Renal cortical epithelial cell (primary cell): Measurements from ENCODE around the gene IFIT3. TPM values are rescaled to one million over a fixed set of nuclear protein-coding genes. Genes with fewer than 3 reads are reported as not detected.
"Not testable (repeated sequence)": the region's sequence is repeated elsewhere in the genome, so short reads cannot be mapped to it uniquely, and the experiment has no call there.

Experiments used
- DNase-seq: peaks from one replicate; pipeline ENCODE4 v3.0.0-alpha.2; 2011; ENCODE audit warnings: low read depth
- total RNA-seq: library from RNA; depleted of rRNA; stranded (reverse); fragments of >200 nt; gene quantifications from 2 replicates; pipeline ENCODE4 v1.2.3, GENCODE V29; 2014

IFIT3 gene
- total RNA-seq, 1 donor from 2014 or later = 12.8 TPM

- DNase-seq = no peak
These were observed 24.6 kb upstream of the IFIT3 start for GRCh38 chr10:89303161-89303560.

DNA sequence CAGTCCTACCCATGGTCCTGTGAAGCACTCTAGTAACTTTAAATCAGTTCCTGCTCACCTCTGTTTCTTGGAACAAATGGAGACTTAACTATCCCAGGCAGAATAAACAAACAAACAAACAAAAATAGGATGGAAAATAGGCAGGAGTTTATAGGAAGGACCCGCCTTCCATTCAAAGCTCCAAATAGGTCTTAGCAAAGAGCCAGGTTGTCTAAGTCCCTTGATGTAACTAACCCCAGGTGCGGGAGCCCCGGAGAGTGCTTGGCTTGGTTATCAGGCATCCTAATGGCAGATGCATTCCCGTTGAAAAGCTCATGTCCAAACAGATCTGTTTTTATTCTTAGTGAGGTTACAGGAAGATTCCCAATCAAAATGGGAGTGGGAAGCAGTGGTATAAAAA, 23.8 kb upstream of the IFIT3 start:
- DNase-seq = no peak

DNA sequence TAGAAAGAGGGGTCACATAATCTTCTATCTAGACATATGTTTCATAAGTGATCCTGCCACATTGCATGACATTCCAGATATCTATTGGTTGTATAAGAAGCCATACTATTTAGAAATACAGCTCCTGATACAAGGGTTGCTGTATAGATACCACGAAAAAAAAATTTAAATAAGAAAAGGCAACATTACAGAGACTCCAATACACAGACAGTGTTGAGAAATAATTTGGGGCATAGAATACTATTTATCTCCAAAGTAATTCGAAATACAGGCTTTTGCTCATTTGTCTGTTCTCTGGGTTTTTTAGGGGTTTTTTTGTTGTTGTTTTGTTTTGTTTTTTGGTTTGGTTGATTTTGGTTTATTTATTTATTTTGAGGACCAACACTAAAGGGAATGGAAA, 23.4 kb upstream of the IFIT3 start:
- DNase-seq = no peak

- no peak for DNase-seq
These were observed 22.9 kb upstream of the IFIT3 start for GRCh38 chr10:89304925-89305324.

DNA sequence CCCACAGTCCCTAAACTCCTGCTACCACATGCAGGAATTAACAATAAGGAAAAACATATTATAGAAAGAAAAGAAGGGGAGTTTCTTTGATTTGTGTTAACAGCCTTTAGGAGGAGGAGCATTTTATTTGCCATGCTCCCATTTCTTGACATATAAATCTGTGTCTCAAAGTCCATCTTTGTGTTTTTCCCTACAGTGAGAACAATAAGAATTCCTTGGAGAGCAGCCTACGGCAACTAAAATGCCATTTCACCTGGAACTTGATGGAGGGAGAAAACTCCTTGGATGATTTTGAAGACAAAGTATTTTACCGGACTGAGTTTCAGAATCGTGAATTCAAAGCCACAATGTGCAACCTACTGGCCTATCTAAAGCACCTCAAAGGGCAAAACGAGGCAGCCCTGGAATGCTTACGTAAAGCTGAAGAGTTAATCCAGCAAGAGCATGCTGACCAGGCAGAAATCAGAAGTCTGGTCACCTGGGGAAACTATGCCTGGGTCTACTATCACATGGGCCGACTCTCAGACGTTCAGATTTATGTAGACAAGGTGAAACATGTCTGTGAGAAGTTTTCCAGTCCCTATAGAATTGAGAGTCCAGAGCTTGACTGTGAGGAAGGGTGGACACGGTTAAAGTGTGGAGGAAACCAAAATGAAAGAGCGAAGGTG, 21.9 kb upstream of the IFIT3 start:
- no peak for DNase-seq

DNA sequence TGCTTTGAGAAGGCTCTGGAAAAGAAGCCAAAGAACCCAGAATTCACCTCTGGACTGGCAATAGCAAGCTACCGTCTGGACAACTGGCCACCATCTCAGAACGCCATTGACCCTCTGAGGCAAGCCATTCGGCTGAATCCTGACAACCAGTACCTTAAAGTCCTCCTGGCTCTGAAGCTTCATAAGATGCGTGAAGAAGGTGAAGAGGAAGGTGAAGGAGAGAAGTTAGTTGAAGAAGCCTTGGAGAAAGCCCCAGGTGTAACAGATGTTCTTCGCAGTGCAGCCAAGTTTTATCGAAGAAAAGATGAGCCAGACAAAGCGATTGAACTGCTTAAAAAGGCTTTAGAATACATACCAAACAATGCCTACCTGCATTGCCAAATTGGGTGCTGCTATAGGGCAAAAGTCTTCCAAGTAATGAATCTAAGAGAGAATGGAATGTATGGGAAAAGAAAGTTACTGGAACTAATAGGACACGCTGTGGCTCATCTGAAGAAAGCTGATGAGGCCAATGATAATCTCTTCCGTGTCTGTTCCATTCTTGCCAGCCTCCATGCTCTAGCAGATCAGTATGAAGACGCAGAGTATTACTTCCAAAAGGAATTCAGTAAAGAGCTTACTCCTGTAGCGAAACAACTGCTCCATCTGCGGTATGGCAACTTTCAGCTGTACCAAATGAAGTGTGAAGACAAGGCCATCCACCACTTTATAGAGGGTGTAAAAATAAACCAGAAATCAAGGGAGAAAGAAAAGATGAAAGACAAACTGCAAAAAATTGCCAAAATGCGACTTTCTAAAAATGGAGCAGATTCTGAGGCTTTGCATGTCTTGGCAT, 21.1 kb upstream of the IFIT3 start:
- DNase-seq = no peak

GRCh38 chr10:89307269-89307577, 20.6 kb upstream of the IFIT3 start:
- DNase-seq = no peak

DNA sequence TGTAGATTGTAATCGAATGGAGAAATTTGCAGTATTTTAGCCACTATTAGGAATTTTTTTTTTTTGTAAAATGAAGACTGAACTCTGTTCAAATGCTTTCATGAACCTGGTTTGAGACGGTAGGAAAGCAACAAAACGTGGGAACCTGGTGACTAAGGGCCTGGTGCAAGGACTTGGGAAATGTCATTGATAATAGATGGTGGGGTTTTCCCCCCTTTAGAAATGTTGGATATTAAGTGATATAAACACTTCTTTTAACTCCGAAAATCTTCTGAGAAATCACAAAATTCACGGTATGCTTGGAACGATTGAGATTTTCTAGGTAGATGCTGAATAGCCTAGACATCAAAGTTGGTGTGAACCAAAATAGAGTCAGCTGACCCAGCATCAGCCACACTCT, 19.5 kb upstream of the IFIT3 start:
- no peak for DNase-seq

- no peak for DNase-seq
These were observed 19.1 kb upstream of the IFIT3 start for GRCh38 chr10:89308736-89309135.

DNA sequence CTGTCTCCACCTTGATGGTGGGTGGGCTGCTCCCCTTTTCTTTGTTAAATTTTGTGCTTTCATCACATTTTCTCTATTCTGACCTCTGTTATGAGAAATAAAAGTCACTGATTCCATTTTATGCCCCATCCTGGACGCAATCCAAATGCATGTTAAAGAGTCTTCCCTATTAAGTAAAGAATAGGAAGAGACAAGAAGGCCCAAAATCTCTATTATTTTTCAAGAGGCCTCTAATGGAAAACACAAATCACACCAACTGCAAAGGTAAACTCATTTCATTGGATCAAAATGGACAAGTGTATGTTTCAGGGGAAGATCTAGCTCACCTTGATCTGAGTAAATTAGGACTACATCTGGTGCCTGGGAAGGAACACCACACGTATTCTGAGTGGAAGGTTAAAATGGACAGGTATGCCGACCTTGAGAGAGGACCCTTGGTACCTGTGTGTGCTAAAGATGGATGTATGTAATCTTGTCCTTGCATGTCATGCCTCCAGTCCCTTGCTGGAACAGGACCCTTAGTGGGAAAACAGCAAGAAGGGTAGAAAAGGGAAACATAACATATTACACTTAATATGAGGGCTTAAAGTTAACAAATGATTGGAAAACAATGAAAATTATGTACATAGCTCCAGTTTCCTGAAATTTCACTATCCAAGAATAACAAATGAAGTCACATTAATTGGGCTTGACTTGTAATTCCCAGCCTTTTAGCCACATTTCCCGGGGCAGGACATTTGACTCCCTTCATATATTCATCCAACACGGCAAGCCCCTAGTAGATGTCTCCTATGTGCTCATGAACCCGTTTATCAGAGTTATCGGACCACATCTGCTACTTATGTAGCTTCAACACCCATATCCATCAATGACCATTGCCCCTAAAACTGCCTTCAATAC, 18.4 kb upstream of the IFIT3 start:
- DNase-seq = no peak

DNA sequence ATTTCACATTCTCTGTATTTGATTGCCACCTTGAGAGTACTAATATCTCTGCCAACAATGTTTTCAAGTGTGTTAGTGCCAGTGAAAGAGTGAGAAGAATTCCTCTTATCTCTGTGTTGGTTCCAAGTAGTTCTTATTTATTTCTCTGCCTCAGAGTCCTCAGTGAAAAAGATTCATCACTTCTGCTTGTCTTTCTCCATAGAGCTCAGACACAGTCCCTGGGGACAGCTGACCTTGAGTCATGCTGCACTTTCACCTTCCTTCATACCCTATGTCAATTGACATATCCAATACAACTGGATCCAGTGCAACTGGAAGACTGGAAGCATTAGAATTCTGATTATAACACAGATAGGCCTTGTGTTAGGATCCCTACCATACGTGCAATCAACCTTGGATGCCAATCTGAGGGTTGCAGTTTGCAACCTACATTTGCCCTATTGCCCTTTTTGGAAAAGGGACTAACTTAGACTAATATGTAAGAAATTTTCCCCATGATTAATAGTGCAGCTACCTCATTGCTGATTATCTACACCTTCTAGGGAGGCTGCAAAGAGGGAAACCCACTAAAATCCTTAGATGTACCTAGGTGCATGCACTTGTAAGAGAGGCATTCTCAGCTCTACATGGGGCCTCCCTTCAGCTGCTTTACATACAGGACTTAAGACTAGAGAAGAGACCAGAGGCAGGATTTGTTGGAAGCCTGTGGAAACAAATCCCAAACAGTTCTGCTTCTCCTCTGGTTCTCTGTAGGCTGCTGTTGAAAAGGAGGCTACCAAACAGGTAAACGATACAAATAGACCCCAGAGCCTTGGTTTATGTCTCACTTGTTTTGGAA, 17.5 kb upstream of the IFIT3 start:
- DNase-seq = no peak

DNA sequence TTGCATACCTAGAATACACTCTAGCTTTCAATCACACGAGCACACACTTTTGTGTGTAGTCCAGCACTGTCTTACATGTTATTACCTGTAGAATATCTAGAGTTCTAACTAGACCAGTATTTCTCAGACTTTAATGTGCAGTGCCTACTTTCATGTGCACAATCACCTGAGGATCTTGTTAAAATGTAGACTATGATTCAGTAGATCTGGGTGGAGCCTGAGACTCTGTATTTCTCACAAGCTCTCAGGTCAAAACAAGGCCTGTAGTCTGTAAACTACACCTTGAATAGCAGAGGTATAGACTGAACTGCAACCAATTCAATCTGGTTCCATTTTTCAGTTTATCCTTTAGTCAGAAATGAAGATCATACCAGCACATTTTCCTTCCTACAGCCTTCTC, 14.8 kb upstream of the IFIT3 start:
- no peak for DNase-seq

DNA sequence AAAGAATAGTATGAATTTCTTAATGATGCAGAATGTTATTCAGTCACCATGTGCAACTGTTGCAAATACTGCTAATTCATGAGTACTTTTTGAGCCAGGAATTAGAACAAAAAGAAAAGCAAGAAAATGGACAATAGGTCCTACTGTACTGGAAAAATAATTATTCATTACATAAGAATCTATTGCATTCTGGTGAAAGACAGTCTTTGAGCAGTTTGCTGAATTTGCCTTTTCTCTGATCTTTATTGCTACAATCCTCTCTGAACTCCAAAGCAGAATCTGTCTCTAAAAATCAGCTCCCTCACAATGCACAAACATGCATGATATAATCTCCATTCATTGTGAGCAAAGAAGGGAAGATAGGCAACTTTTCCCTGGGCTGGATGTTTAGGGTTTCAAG, 13.1 kb upstream of the IFIT3 start:
- DNase-seq = no peak

GRCh38 chr10:89318047-89318446, 9.8 kb upstream of the IFIT3 start:
- DNase-seq = not testable (repeated sequence)

DNA sequence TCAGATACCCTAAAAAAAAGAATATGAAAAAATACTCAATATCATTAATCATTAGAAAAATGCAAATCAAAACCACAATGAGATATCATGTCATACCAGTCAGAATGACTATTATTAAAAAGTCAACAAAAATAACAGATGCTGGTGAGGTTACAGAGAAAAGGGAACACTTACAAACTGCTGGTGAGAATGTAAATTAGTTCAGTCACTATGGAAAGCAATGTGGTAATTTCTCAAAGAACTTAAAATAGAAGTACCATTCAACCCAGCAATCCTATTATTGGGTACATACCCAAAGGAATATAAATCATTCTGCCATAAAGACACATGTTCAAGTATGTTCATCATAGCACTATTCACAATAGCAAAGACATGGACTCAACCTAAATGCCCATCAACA, 2.7 kb upstream of the IFIT3 start:
- not testable (repeated sequence) for DNase-seq

DNA sequence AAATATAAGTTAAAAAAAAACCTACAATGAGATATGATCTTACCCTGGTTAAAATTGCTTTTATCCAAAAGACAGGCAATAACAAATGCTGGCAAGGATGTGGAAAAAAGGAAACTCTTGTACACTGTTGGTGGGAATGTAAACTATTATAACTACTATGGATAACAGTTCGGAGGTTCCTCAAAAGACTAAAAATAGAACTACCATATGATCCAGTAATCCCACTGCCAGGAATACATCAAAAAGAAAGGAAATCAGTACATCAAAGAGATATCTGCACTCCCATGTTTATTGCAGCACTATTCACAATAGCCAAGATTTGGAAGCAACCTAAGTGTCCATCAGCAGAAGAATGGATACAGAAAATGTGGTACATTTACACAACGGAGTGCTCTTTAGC, 1.9 kb upstream of the IFIT3 start:
- not testable (repeated sequence) for DNase-seq

- no peak for DNase-seq
These were observed 1.4 kb downstream of the IFIT3 start for GRCh38 chr10:89329151-89329550.

- not testable (repeated sequence) for DNase-seq
These were observed 2.2 kb downstream of the IFIT3 start for GRCh38 chr10:89330014-89330413.

- DNase-seq = no peak
These were observed 2.9 kb downstream of the IFIT3 start for GRCh38 chr10:89330537-89331212.

GRCh38 chr10:89331487-89332122, 3.8 kb downstream of the IFIT3 start:
- not testable (repeated sequence) for DNase-seq
